Kidney (tissue), 14 donors: ENCODE data around the gene RELA. TPM values are rescaled to one million over a fixed set of nuclear protein-coding genes. Genes with fewer than 3 reads are reported as not detected.

Source experiments
- DNase-seq, 5 donors: peaks; one replicate each; pipeline ENCODE4 v3.0.0-alpha.2; 2013 to 2020
- FAIRE-seq: peaks from 2 replicates; lab custom pipeline; 2012; peaks lifted over from hg19 to GRCh38; lab: Jason Lieb, UNC
- H3K27ac ChIP-seq, 2 donors: one replicate each; pipeline ENCODE4 v1.7.0; 2013; ENCODE audit warnings: low read depth in 2 of 2, low read length in 2 of 2, inconsistent platforms in 1 of 2
- H3K27me3 ChIP-seq: one replicate; pipeline ENCODE4 v1.7.1; 2013; ENCODE audit warnings: low read length, inconsistent platforms; ENCODE audit not compliant: control insufficient read depth, insufficient read depth
- H3K36me3 ChIP-seq, 3 donors: one replicate each; pipeline versions ENCODE4 v1.7.0 to v1.7.1; 2013; ENCODE audit warnings: low read length in 3 of 3, control low read depth in 1 of 3, inconsistent platforms in 1 of 3; ENCODE audit not compliant: insufficient read depth in 3 of 3, control insufficient read depth in 2 of 3
- H3K4me1 ChIP-seq, 3 donors: one replicate each; pipeline versions ENCODE4 v1.7.0 to v1.7.1; 2013; ENCODE audit warnings: low read length in 3 of 3, inconsistent platforms in 1 of 3, low read depth in 1 of 3; ENCODE audit not compliant: control insufficient read depth in 2 of 3, insufficient read depth in 2 of 3
- H3K4me3 ChIP-seq, 3 donors: one replicate each; pipeline versions ENCODE4 v1.7.0 to v1.8.1; 2013; ENCODE audit warnings: low read length in 3 of 3, control low read depth in 1 of 3, inconsistent platforms in 1 of 3
- H3K9ac ChIP-seq, 3 donors: one replicate each; pipeline versions ENCODE4 v1.7.0 to v1.7.1; 2013; ENCODE audit warnings: low read length in 3 of 3, control low read depth in 1 of 3, inconsistent platforms in 1 of 3
- H3K9me3 ChIP-seq, 3 donors: one replicate each; pipeline versions ENCODE4 v1.7.0 to v1.7.1; 2013; ENCODE audit warnings: low read length in 3 of 3, control low read depth in 1 of 3, inconsistent platforms in 1 of 3; ENCODE audit not compliant: control insufficient read depth in 2 of 3, insufficient read depth in 1 of 3
- CTCF ChIP-seq: IDR thresholded peaks from 3 replicates; pipeline ENCODE4 v1.5.1; 2012; ENCODE audit warnings: mild to moderate bottlenecking, moderate library complexity, borderline replicate concordance; ENCODE audit not compliant: insufficient read depth; ENCODE audit errors: extremely low read depth
- intact Hi-C: fragments of 100-400 bp; cut with DNase I; formaldehyde crosslinking; loops from one replicate; pipeline ENCODE4 v1.11.1; 2022
- polyA plus RNA-seq: library from polyadenylated mRNA; stranded (reverse); fragments of 350-450 nt; fragmentation: Illumina TruSeq; extraction: RNeasy Lipid Tissue Mini Kit (QIAGEN cat#74804); gene quantifications from one replicate; pipeline ENCODE4 v1.2.3, GENCODE V29; 2014; ENCODE audit warnings: low read depth, low replicate concordance; ENCODE audit not compliant: insufficient read depth
- total RNA-seq: library from RNA; stranded (reverse); fragmentation: NEBNext Ultra II Directional; extraction: Animal tissue kit (Norgen Biotek cat#: 25700); gene quantifications from one replicate; pipeline ENCODE4 v1.2.1, GENCODE V29; 2021
- donor health status: control.
- donor health status: control.
- donor health status: control.
- donor health status: control.
- donor health status: control.
- donor health status: DM: yes; HTN: yes; CAD: no.
- donor health status: Normal renal cell carcinoma (clear cell type).

Gene RELA
- total and polyA plus RNA-seq, 2 donors from 2014 or later, result 34.8 to 81.6 TPM

- no peak for FAIRE-seq
- H3K27me3 ChIP-seq, result no peaks in the 10 kb centered on the region
- TF ChIP-seq CTCF, result peak; percentile 54
- H3K9ac ChIP-seq, result no peak overlapping the region
- no peaks in the 10 kb centered on the region for H3K4me1 ChIP-seq
- H3K9me3 ChIP-seq, result no peaks in the 10 kb centered on the region
- intact Hi-C loops, result no loop called here
- peaks cover 2 to 33% (median 29%) of the 10 kb centered on the region in 3 donors for H3K36me3 ChIP-seq
- peak; percentile 41 to 84 (median 57) for DNase-seq
- H3K27ac ChIP-seq, result no peak overlapping the region
- H3K4me3 ChIP-seq, result no peak overlapping the region
These were observed 36.9 kb downstream of the RELA start for GRCh38 chr11:65625628-65626342.

- no peak for FAIRE-seq
- no peak for TF ChIP-seq CTCF
These were observed 37.6 kb downstream of the RELA start for GRCh38 chr11:65624931-65625627.

GRCh38 chr11:65623852-65624616, 38.7 kb downstream of the RELA start:
- Histone ChIP-seq H3K36me3 (peaks cover 3 to 21% (median 18%) of the 10 kb centered on the region in 3 donors), H3K4me1 (no peaks in the 10 kb centered on the region), H3K9me3 (no peaks in the 10 kb centered on the region), H3K27ac (no peak overlapping the region), H3K4me3 (no peak overlapping the region), H3K27me3 (no peaks in the 10 kb centered on the region), H3K9ac (no peak overlapping the region)
- intact Hi-C loops, result no loop called here
- no peak for FAIRE-seq
- no peak for TF ChIP-seq CTCF
- DNase-seq, result no peak

More at GRCh38 chr11:65624931-65625627, 37.6 kb downstream of the RELA start:
- Histone ChIP-seq H3K4me1 (no peaks in the 10 kb centered on the region), H3K36me3 (peaks cover 2 to 28% (median 22%) of the 10 kb centered on the region in 3 donors), H3K9ac (no peak overlapping the region), H3K27me3 (no peaks in the 10 kb centered on the region), H3K27ac (no peak overlapping the region), H3K4me3 (no peak overlapping the region), H3K9me3 (no peaks in the 10 kb centered on the region)
- peak in 1 of 5 donors; percentile 40 for DNase-seq
- intact Hi-C loops, result no loop called here
